NCI-H1048 (cell line): ENCODE results near the gene PPP1R8.
"Not testable (repeated sequence)": the region's sequence is repeated elsewhere in the genome, so short reads cannot be mapped to it uniquely, and the experiment has no call there.

Experiments used
- DNase-seq: peaks from one replicate; lab custom pipeline; 2025; lab: John Stamatoyannopoulos, UW

PPP1R8 gene

DNA sequence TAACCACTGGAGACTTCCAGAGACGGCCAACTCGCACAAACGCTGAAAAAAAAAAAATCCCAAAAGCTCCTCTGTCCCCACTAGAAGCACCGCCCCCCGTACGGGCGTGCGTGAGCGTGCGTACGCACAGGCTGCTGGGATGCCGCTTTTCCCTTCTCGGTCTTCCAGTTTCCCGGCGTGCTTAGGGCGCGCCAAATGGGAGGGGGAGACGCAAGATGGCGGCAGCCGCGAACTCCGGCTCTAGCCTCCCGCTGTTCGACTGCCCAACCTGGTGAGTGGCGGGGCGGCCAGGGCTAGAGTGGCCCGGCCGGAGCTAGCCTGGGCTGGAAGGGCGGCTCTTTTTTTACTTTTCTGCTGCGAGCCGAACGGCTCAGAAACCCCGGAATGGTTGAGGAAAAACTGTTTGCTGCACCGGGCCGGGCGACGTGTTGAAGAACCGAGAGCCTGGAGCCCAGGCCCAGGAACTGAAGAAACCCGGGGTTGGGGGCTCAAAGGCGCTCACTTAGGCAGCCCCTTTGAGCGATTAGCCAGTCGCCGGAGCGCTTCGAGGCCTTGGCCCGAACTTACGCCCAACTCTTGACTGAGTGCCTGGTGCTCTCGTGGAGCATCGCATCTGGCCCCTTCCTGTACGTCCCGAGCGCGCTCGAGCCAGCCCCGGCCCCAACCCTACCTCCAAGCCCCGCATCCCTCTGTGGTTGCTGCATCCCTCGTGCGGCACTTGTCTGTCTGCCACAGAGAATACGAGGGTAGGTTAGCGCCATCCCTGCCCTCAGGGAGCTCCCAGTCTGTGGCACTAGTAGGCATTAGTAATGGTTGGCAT, at the start of gene PPP1R8:
PPP1R8 (plus strand) TSS at position 162 of the 820 bp plus-strand sequence; CDS start at position 216, 54 bp downstream.
- DNase-seq: peak; percentile 85

DNA sequence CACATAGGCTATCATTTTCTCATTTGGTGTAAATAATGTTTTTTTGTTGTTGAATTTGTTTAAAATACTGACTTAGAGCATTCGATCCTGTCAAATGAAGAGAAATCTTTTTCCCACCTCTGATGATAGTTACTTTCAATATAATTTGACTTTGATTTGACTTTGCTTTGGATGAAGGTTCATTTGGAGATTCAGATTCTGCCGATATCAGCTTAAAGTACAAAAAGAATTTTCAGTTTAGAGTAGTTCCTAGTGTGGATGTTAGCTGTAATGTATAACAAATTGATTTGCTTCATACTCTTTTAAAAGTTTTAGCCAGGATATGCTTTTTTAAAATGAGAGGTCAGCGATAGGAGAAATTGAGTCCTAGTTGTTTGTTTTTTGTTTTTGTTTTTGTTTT, 47.6 kb upstream of the PPP1R8 start:
- no peak for DNase-seq

DNA sequence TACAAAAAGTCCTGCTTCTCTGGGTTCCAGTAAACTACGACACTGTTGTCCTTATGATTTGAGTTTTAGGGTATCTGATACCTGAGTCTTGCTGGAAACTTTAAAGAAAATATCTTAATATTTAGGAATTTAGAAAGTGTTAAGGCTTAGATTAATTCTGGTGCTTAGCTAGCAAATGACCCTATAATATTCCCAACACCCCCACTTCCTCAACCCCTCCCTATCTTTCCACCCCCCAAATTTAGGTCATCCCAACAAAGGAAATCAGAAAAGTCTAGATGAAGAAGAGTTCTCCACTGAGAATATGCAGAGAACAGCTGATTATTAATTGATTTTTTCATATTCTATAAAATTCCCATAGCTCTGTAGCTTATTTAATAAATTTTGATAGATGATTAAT, 45.9 kb upstream of the PPP1R8 start:
- DNase-seq: no peak

DNA sequence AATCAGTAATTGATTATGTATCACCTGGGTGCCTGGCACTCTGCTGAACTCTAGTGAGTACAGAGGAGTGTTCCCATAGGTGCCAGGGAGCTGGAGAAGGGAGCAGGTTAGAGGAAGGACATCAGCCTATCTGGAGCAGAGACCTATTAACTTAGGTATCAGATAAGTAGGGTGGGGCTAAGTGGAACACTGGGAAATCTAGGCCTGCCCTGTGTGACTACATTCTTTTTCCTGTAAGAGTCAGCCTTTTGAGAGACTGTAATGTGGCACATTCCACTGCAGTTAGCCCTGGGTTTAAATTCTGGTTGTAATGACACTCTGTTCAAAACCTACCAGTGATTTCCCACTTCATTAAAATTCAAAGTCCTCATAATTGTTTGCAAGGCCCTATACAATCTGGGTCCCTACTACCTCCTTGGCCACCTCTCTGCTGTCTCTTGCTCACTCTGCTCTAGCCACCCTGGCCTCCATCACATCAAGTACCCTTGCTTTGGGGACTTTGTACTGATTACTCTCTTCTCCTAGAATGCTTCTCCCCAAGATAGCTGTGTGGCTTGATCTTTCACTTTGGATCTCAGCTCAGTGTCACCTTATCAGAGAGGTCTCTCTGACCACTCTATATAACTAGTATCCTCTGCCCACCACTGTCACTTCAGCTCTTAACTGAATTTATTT, 44.7 kb upstream of the PPP1R8 start:
- DNase-seq: no peak

DNA sequence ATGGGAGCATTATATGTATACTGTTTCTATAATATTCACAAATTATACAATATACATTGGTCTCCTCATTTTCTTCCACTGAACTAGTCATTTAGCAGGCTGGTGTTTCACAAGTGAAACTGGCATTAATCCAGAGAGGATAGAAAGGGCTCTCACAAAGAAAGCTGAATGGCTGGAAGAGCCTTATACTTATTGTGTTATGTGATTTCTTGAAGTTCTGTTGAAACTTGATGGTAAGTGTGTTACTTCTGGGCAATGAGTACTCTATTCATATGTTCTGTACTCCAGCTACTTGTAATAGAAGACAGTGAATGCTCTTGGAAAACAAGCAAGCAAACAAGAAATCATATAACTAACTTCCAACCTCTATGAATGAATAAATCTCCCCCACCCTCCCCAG, 42.7 kb upstream of the PPP1R8 start:
- DNase-seq: no peak

DNA sequence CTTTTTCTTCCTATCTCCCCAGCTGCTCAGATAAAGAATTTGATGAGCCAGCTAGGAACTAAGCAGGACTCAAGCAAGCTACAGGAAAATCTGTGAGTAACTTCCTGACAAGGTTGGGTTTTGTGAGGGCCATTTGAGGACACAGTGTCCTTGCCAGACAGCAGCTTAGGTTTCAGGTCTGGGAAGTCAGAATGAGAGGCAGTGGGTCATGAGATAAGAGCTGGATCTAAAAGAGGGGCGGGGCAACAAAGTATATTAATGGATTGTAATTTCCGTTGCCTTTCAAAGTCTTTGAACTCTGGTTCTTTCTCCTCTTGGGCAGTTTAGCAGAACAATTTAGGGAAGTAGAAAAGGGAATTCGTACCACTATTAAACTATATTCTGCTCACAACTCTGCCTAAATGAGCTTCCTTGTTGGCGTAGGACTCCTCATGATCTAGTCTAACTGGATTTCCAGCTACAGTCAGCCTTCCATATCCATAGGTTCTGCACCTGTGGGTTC, 41.0 kb upstream of the PPP1R8 start:
- DNase-seq: no peak

DNA sequence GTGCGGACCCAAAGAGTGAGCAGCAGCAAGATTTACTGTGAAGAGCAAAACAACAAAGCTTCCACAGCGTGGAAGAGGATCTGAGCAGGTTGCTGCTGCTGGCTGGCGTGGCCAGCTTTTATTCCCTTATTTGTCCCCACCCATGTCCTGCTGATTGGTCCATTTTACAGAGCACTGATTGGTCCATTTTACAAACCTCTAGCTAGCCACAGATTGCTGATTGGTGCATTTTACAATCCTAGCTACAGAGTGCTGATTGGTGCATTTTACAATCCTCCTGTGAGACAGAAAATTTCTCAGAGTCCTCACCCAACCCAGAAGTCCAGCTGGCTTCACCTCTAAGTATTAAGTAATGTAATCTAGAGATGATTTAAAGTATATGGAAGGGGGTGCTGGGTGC, 40.3 kb upstream of the PPP1R8 start:
- not testable (repeated sequence) for DNase-seq

DNA sequence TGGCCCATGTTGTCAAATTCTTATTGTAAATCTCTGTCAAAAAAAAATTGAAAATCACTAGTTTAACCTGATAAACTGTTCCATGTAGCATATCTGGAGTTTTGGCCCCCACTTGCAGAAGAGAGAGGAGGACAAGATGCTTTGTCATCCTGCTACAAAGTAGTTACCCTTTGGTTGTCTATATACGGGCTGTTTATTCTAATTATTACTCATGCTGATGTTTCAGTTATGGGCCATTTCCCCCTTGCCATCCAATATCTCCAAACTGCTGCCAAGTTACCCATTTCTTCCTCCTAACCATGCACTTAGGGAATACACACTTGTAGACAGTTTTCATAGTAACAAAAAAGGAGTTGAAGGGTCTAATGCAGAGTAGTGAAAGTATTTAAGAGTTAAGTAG, 35.0 kb upstream of the PPP1R8 start:
- no peak for DNase-seq

DNA sequence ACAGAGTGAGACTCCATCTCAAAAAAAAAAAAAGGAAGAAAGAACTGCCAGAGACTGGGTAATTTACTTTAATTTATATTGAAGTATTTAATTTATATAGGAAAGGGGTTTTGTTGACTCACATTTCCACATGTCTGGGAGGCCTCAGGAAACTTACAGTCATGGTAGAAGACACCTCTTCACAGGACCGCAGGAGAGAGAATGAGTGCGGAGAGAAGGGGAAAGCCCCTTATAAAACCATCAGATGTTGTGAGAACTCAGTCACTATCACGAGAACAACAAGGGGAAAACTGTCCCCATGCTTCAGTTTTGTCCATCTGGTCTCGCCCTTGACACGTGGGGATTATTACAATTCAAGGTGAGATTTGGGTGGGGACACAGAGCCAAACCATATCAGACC, 25.8 kb upstream of the PPP1R8 start:
- DNase-seq: no peak

DNA sequence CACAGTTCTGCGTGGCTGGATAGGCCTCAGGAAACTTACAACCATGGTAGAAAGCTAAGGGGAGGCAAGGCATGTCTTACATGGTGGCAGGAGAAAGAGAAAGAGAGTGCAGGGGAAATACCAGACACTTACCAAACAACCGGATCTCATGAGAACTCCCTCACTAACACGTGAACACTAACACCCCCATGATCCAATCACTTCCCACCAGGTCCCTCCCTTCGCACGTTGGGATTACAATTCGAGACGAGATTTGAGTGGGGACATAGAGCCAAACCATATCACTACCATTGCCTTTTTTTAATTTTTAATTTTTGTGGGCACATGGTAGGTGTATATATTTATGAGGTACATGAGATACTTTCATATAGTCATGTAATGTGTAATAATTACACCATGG, 23.8 kb upstream of the PPP1R8 start:
- no peak for DNase-seq

DNA sequence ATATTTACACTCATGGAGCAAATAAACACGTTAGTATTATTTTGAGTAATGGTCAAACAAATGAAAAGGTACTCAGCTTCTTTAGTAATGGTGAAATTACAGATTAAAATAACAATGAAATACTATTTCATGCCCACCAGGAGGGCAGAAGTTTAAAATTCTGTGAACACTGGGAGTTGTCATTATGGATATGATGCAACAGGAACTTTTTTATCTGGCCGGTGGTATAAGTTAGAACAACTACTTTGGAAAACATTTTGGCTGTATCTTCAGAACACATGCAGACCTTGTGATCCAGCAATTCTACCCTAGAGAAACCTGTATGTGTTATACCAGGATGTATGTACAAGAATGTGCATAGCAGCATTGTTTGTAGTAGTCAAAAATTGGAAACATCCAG, 23.2 kb upstream of the PPP1R8 start:
- no peak for DNase-seq

DNA sequence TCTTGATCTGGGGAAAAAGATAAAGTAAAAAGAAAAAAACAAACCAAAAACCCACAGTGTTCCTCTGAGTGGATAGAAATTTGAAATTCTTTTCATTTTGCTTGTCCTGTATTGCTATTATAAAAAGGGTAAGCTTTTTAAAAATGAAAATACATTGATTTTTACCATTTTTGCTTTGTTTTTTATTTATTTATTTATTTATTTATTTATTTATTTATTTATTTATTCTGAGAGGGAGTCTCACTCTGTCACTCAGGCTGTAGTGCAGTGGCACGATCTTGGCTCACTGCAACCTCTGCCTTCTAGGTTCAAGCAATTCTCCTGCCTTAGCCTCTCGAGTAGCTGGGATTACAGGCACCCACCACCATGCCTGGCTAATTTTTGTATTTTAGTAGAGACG, 22.5 kb upstream of the PPP1R8 start:
- not testable (repeated sequence) for DNase-seq

DNA sequence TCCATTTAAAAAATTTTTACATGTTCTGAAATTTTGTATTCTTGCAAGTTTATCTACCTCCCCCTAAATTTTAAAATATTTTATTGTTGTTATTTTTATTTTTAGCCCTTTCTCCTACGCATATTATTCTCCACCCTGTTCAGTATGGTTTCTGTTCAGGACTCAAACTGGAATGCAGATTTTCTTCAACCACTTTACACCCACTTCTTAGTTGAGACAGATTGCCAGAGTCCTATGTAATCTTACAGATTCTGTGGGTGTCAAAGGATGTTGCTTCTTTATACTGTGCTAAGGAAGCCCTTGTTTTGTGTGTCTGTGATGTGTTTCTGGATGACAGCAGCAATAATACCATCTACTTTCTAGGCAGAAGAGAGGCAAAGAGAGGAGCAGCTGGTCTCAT, 20.7 kb upstream of the PPP1R8 start:
- no peak for DNase-seq

DNA sequence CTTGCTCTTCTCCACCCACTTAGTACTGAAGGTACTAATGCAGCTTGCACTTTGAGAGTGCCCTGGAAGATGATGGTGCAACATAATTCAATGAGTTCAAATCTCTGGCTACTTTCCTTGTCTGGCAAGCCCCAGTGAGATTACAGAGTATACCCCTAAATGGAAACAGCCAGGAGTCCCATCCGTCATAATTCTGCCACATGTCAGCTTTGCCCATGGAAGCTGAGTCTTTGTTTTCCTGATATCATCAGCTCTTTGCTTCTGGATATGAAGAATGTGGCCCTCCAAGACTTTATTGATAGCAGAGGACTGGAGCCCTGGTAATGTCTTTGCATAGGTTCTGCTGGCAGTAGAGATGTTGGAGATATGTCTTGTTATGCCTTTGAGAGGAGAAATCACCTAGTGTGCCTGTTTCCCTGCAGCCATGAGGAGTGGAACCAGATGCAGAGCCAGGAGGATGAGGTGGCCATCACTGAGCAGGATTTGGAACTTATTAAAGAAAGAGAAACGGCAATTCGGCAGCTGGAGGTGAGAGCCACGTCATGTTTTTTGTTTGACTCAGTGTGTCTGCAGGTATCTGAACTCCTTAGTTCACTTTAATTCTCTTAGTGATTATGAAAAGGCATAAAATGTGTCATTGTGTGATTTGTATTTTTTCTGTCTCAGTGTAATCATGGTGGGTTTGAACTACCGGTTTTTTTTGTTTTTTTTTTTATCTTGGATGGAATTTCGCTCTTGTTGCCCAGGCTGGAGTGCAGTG, 18.7 kb upstream of the PPP1R8 start:
- no peak for DNase-seq

DNA sequence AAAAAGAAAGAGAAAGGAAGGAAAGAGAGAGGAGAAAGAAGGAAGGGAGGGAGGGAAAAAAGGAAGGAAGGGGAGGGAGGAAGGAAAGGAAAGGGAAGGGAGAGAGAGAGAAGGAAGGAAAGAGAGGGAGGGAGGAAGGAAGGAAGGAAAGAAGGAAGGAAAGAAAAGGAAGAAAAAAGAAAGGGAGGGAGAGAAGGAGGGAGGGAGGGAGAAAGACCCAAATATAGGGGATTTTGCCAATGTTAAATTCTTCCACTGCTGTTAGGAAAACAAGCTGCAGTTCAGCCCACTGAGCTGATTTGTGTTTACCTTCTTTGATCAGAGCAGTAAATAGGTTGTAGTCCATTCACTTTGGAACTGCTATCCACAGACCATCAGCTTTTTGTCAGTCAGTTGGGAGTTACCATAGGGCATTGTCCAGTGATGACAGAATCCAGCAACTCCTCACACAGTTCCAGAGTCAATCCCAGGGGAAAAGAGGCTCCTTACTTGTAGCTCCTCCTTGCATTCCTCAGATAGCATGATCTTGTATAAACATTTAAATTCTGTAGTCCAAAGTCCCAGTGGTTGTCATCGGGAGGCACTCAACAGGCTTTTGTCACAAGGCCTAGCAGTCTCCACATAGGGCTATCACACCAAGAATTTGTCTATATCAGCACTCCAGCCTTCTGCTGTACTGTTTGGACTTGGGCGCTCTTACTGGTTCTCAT, 13.5 kb upstream of the PPP1R8 start:
- no peak for DNase-seq

DNA sequence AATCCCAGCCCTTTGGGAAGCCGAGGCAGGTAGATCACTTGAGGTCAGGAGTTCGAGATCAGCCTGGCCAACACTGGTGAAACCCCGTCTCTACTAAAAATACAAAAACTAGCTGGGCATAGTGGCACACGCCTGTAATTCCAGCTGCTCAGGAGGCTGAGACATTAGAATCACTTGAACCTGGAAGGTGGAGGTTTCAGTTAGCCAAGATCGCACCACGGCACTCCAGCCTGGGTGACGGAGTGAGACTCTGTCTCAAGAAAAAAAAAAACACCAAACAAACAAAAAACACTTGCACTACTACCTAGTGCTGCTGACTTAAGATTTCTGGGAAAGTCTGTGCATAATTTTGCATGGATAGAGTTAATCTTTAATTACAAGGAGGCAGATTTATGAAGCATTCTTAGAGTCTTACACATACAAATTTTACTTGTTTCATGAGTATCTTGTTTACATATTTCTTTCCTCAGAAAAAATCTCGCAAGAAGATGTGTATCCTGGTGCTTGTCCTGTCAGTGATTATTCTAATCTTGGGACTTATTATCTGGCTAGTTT, 8.7 kb upstream of the PPP1R8 start:
- DNase-seq: no peak

DNA sequence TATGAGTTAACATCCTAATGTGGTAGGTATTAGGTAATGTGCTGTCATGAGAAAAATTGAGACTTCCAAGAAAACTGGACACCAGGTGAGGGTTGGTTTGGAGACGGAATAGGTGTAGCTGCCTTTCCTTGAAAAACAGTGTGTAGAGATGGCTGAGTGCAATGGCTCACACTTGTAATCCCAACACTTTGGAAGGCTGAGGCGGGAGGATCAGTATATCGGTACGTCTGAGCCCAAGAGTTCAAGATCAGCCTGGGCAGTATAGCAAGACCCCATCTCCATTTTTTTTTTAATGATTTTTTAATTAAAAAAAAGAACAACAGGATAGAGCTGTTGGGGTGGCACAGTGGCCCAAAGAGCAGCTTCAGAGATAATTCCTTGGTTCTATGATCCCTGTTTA, 6.8 kb upstream of the PPP1R8 start:
- DNase-seq: no peak

DNA sequence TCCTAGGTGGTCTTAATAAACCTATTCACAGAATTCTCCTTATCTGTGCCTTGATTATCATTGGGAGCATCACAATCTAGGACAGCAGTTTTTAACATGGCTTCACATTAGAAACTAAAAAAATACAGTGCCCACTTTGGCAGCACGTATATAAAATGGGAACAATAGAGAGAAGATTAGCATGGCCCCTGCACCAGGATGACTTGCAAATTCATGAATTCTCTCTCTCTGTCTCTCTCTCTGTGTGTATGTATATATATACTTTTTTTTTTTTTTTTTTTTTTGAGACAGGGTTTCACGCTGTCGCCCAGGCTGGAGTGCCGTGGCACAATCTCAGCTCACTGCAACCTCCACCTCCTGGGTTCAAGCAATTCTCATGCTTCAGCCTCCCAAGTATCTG, 6.2 kb upstream of the PPP1R8 start:
- no peak for DNase-seq

DNA sequence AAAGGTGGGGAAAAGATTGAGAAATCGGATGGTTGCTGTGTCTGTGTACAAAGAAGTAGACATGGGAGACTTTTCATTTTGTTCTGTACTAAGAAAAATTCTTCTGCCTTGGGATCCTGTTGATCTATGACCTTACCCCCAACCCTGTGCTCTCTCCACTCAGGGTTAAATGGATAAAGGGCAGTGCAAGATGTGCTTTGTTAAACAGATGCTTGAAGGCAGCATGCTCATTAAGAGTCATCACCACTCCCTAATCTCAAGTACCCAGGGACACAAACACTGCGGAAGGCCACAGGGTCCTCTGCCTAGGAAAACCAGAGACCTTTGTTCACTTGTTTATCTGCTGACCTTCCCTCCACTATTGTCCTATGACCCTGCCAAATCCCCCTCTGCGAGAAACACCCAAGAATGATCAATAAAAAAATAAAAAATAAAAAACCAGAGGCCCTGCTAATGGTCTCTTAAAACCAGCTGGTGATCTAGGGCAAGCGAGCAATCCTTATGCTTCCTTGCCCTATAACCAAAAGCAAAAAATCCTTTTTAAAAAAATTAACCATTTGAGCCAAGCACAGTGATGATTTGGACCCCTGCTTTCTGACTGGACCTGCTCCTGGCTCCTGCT, 1.1 kb upstream of the PPP1R8 start:
- DNase-seq: not testable (repeated sequence)

DNA sequence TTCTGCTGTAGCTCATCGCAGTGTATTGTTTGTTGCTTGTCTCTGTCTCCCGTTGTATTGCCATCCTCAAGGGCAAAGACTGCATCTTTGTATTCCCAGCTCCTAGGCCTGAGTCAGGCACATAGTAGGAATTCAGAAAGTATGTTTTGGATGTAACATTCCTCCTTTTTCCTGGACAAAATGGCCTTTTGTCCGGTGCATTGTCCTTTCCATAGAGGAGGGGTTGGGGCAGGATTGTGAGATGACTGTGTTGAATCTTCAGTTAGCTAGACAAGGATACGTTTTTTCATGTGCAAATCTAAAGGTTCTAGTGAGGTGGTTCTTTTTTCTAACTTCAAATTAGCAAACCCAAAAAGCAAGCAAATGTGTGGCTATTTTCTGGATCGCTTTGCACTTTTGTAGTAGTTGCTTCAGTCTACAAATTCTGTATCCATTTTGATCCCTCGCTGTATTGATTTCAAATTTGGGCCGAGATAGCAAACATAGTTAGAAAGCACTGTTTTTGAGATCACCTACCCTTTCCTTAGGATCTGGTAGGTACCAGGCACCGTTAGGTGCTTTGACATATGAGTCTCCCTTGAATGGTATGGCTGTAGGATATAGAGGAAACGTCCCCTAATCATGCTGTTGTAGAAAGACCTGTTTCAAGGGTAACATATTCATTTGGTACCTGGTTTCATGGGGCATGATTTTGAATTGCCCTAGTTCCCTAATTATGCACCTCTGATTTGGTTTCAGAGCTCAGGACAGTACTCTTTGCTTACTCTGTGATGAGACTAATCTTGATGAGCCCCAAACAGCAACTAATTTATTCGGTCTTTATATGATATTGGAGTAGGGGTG, 1.2 kb downstream of the PPP1R8 start:
- no peak for DNase-seq
